Left ventricle myocardium inferior (tissue), 1 donor: ENCODE results near the gene NRIP3. TPM values are rescaled to one million over a fixed set of nuclear protein-coding genes. Genes with fewer than 3 reads are reported as not detected.

Source experiments
- DNase-seq: peaks from one replicate; pipeline ENCODE4 v3.0.0-alpha.2; 2020
- H3K27ac ChIP-seq: fragments of 200-600 bp; replicated peaks from 2 replicates; pipeline ENCODE4 v1.8.0; 2021
- H3K27me3 ChIP-seq: fragments of 200-600 bp; 2 replicates; pipeline ENCODE4 v1.8.0; 2021; ENCODE audit warnings: low read depth
- H3K36me3 ChIP-seq: fragments of 200-600 bp; 2 replicates; pipeline ENCODE4 v1.8.0; 2021
- H3K4me1 ChIP-seq: fragments of 200-600 bp; 2 replicates; pipeline ENCODE4 v1.8.0; 2021
- H3K4me3 ChIP-seq: fragments of 200-600 bp; 2 replicates; pipeline ENCODE4 v1.8.0; 2021; ENCODE audit warnings: mild to moderate bottlenecking, moderate library complexity
- H3K9me3 ChIP-seq: fragments of 200-600 bp; replicated peaks from 2 replicates; pipeline ENCODE4 v1.8.0; 2021
- CTCF ChIP-seq: fragments of 200-600 bp; IDR thresholded peaks from 2 replicates; pipeline ENCODE4 v1.8.0; 2021; ENCODE audit warnings: antibody characterized with exemption, mild to moderate bottlenecking, borderline replicate concordance
- intact Hi-C: fragments of 100-400 bp; cut with micrococcal nuclease; formaldehyde crosslinking; loops from one replicate; pipeline ENCODE4 v1.11.0; 2022
- total RNA-seq: library from RNA; stranded (reverse); fragmentation: NEBNext Ultra II Directional; extraction: Animal tissue kit (Norgen Biotek cat#: 25700); gene quantifications from one replicate; pipeline ENCODE4 v1.2.1, GENCODE V29; 2021
- donor health status: DM: no; HTN: yes; CAD: no; lungs with severe emphysema.

The NRIP3 gene
- total RNA-seq, 1 donor from 2014 or later, result 1.9 TPM

- Histone ChIP-seq H3K36me3 (no peaks in the 10 kb centered on the region), H3K27me3 (no peaks in the 10 kb centered on the region), H3K9me3 (no peaks in the 10 kb centered on the region), H3K27ac (no peak overlapping the region), H3K4me3 (no peak overlapping the region), H3K4me1 (no peaks in the 10 kb centered on the region)
- TF ChIP-seq CTCF, result no peak
- intact Hi-C loops, result no loop called here
- DNase-seq, result no peak
Observed at GRCh38 chr11:8934742-8935488, 68.9 kb downstream of the NRIP3 start.

GRCh38 chr11:8933931-8934330, 69.9 kb downstream of the NRIP3 start:
- no peak overlapping the region for H3K4me3 ChIP-seq
- TF ChIP-seq CTCF, result no peak
- no peak overlapping the region for H3K27ac ChIP-seq
- H3K4me1 ChIP-seq, result no peaks in the 10 kb centered on the region
- DNase-seq, result no peak
- no peaks in the 10 kb centered on the region for H3K27me3 ChIP-seq
- intact Hi-C loops, result no loop called here
- no peaks in the 10 kb centered on the region for H3K36me3 ChIP-seq
- H3K9me3 ChIP-seq, result no peaks in the 10 kb centered on the region

- Histone ChIP-seq H3K36me3 (no peaks in the 10 kb centered on the region), H3K4me3 (no peak within 1 kb of the TSS), H3K4me1 (no peaks in the 10 kb centered on the region), H3K27ac (no peak within 1 kb of the TSS), H3K27me3 (no peaks in the 10 kb centered on the region), H3K9me3 (no peaks in the 10 kb centered on the region)
- DNase-seq, result no peak
- no peak for TF ChIP-seq CTCF
- intact Hi-C loops, result no loop called here
Observed at GRCh38 chr11:8932564-8933180, 71.1 kb downstream of the NRIP3 start, which contains the start of gene C11orf16. Gene C11orf16 (minus strand): TSS chr11:8932947. CDS start chr11:8932308, 639 bp downstream.

Other genes starting within 250 kb of the NRIP3 start
- 30.1 TPM for gene AKIP1, start 92.8 kb downstream of the NRIP3 start, total RNA-seq
- not detected for gene C11orf16, start 71.1 kb downstream of the NRIP3 start, total RNA-seq
- not detected for gene ASCL3, start 61.0 kb downstream of the NRIP3 start, total RNA-seq
- gene TMEM9B, start 39.6 kb downstream of the NRIP3 start, total RNA-seq, result 51.1 TPM
- 1.8 TPM for gene SCUBE2, start 87.6 kb upstream of the NRIP3 start, total RNA-seq